HG03159 (cell line): ENCODE measurements around the gene RTL9.

Experiments used
- ATAC-seq: cut with Tn5 transposase; IDR thresholded peaks from one replicate; pipeline ENCODE4 v1.9.1; 2021; ENCODE audit warnings: mild to moderate bottlenecking, moderate library complexity; ENCODE audit not compliant: unreplicated experiment

RTL9 gene

DNA sequence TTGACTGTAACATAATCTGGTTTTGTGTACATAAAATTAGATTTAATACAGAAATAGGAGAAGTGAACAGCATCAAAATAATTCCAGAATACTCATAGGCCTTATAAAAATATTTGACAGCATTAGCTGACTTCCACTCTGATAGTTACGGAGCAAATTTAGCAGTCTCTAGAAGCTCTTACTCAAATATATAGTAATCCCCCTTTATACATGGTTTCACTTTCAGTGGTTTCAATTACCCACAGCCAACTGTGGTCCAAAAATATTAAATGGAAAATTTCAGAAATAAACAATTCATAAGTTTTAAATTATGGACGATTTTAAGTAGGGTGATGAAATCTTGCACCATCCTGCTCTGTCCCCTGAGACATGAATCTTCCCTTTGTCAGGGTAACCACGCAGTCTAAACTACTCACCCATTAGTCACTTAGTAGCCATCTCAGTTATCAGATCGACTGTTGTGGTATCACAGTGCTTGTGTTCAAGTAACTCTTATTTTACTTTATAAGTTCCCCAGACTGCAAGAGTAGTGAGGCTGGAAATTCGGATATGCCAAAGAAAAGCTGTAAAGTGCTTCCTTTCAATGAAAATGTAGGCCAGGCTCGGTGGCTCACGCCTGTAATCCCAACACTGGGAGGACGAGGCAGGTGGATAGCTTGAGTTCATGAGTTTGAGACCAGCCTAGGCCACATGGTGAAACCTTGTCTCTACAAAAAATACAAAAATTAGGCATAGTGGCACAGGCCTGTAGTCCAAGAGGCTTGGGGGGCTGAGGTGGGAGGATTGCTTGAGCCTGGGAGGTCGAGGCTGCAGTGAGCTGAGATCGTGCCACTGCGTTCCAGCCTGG is 17.2 kb upstream of the RTL9 start:
- ATAC-seq = peak; percentile 80

DNA sequence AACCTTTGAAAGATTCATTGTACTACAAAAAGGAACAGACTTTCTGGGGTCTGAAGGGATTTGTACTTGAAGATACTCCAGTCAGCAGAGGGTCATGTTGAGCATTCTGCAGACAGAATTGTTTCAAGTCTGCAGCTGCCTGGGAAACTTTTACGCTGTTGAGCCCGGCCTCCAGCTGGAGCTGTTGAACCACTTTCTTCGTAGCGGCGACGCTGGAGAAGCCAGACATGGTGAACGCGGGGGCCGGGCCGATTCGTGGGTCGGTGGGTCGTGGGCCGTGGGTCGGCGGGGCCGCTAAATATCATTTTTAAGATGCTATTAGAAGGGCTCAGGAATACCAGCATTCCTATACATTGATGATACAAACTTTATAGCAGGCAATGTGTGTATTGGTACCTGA is 12.0 kb upstream of the RTL9 start:
- no peak for ATAC-seq

- ATAC-seq = no peak
These were observed 625 bp downstream of the RTL9 start for GRCh38 chrX:110359273-110359672.

DNA sequence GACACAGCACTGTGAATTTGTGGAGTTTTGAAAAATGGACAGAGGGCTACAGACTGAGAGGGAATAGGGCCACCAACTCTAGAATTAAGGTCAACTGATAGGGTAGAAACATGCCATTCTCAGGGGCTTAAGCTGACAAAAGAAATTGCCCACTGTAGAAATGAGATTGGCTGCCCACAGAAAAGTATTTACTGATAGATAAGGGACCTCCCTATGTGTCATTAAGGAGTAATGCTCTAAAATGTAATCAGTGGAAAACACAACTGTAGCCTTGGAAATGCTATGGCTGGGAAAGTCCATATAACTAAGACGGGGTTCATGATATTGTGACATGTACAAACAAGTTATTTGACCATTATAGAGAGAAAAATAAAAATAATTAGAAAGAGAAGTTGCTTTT is 4.6 kb downstream of the RTL9 start:
- ATAC-seq = no peak

GRCh38 chrX:110373310-110373709 is 14.7 kb downstream of the RTL9 start:
- no peak for ATAC-seq

DNA sequence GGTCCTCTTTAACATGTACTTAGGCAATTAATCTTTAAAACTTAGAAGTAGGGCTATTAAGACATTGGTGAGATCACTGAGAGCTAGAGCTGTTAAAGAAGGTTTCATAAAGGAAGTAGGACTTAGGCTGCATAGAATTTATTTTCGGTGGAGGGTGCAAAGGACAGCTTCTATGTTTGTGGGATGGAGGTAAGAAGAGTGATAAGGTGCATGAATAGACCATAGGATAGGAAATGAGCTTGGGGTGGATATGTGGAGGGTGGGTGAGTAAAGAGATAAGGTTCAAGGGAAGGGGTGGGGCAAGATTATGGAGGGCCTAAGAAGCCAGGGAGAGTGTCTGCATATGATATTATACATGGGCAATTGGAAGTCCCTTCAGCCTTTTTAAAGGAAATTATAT is 15.9 kb downstream of the RTL9 start:
- no peak for ATAC-seq

GRCh38 chrX:110381216-110381615 is 22.6 kb downstream of the RTL9 start:
- no peak for ATAC-seq

DNA sequence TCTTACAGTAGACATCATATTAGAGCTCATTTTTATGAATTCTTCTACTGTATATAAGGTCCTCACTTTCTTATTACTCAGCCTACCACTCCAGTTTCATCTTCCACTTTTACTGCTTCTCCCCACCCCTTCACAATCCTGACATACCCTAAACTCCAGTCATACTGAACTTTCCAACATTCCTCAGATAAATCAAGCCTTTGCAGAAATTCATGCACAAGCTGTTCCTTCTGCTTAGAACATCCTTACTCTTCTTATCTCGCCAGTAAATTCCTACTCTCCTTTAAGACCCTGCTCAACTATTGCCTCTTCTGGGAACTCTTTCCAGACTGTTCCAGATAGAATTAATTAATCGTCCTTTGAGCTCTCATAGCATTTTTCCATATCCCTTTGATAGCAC is 24.8 kb downstream of the RTL9 start:
- ATAC-seq = no peak

GRCh38 chrX:110384490-110384889 is 25.8 kb downstream of the RTL9 start:
- no peak for ATAC-seq

- no peak for ATAC-seq
These were observed 30.9 kb downstream of the RTL9 start for GRCh38 chrX:110389570-110389969.

DNA sequence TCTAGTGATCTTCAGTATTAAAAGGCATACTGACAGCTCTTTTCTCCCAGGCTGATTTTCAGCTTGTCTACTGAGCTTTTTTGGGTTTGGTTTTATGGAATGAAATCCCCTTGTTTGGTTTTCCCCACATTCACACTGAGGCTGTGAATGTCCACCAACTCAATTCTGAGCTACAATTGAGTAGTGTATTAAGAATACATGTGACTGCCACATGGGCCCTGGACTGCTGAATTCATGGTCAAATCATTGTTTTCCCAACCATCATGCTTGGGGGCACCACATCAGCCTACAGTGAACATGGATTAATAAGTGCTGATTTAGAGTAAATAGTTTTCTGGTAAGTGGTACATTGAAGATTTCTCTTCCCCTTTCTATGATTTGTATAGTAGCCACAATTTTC is 32.4 kb downstream of the RTL9 start:
- no peak for ATAC-seq

- ATAC-seq = no peak
These were observed 36.0 kb downstream of the RTL9 start for GRCh38 chrX:110394651-110395050.

GRCh38 chrX:110395877-110396276 is 37.2 kb downstream of the RTL9 start:
- ATAC-seq = no peak

DNA sequence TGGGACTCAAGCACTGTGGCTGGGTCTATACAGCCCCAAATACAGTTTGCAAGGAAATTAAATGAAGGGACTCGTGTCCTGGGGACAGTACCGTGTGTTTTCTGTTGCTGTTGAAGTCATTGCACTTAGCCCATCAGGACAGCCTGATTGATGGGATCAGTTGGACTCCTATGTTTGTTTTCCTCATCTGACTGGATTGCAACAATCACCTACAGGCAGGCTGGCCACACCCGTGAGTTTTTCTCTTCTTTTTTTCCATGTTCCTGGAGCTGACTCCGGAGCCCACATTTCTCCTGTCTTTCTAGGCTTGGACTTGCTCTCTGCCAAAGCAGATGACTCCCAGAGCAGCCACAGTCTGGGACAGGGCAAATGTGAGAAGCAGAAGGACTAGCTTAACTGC is 38.1 kb downstream of the RTL9 start:
- no peak for ATAC-seq

DNA sequence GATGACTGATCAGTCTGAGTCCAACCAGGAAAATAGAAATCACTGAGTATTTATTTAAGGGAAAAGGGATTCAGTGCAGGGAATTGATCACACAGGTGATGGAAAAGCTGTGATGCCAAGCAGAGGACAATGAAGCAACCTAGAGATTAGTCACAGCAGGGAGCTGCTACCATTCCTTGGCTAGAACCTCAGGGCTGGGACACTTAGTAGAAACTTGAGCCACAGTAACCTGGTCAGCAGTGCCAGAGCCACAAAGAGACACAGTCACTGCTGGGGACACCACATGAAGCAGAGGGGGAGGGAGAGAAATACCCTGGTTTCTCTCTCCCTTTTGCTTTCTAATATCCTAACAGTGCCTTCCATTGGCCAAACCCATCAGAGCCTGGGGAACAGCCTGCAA is 38.7 kb downstream of the RTL9 start:
- ATAC-seq = no peak

- no peak for ATAC-seq
These were observed 39.3 kb downstream of the RTL9 start for GRCh38 chrX:110397904-110398303.

- no peak for ATAC-seq
These were observed 40.8 kb downstream of the RTL9 start for GRCh38 chrX:110399497-110399896.

DNA sequence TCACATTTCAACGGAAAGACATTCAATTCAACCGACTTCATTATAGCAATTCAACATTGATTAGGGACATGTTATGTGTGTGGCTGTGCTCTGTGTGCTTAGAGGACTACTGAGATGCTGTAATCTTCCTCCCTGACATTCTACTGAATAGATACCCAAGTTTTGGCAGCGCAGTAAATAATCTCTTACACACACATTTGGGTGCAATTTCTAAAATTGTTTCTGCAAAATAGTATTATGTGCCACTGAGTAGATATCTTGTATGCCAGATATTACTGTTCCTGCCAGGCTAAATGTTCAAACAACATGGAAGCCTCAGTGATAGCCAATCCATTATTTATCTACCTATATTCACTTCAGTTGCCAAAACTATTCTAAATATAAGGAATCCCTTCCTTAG is 41.3 kb downstream of the RTL9 start:
- no peak for ATAC-seq

GRCh38 chrX:110401135-110401534 is 42.5 kb downstream of the RTL9 start:
- no peak for ATAC-seq

DNA sequence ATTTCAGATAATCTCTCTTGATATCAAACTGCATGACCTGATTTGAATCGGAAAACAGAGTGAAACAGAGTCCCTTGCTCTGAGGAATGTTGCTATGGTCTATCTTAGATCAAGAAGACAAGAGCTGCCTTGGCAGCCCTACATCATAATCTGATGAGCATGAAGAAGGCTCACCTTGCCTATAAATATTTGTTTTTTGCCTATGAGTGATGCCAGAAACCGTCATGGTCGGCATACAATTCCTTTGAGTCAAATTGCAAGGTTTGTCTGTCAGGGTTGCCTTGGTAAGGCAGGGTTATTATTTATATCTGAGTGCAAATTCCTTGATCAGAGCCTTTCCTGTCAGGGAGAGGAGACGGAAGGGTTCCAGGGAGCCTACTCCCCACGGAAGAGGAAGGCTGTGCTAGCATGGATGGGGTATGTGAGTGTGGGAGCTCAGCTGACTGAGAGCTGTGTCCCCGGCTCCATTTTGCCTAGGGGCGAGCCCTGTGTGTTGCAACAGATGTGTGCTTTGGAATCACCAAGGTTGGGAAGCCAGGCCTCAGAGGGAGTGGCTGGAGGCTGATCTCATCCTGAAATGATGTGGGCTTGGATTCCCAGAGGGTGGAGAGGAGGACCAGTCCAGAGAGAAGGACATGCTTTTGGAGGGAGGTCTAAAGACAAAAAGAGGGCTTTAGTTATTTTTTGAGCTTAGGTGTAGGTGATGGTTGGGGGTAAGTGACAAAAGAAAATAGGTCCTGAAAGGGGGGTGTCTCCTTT is 43.6 kb downstream of the RTL9 start:
- no peak for ATAC-seq

DNA sequence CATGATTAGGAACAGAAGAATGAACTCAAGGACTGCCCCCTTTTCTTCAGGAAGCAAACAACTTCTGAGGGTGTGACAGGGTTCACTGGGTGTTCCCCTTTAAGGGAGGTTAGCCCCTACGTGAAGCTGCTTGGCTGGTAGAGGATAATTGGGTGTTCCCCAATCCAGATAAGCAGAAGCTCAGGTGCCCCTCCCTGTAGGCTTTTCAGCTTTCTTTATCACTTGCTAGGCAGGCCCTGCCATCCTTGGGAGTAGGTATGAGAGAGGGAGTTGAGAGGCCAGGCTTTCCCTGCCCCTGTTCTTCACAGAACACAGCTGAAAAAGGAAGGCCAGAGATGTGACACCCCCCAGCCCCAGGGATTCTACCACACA is 44.2 kb downstream of the RTL9 start:
- ATAC-seq = no peak

GRCh38 chrX:110403441-110404238 is 45.0 kb downstream of the RTL9 start:
- ATAC-seq = no peak
